HCT116 (cell line): ENCODE results near the gene ZNF148. TPM values are rescaled to one million over a fixed set of nuclear protein-coding genes. Genes with fewer than 3 reads are reported as not detected.

Experiments used
- ATAC-seq: fragments of 200-7000 bp; cut with Tn5 transposase; 2 replicates; pipeline ENCODE4 v1.9.1; 2020; ENCODE audit warnings: mild to moderate bottlenecking, moderate library complexity
- BruUV-seq: library from RNA; stranded (reverse); fragments of 400-500 nt; replicated peaks from 2 replicates; lab custom pipeline; 2021; lab: Mats Ljungman, UMichigan
- CTCF ChIA-PET: fragments of 300-600 bp; sonication (Branson Sonifier 250); formaldehyde crosslinking; loops from one replicate; lab custom pipeline; 2021; ENCODE audit warnings: antibody characterized with exemption; lab: Charles Lee
- POLR2A ChIA-PET: fragments of 300-600, 350-600 bp; sonication (Branson Sonifier 250); formaldehyde crosslinking; loops from one replicate; lab custom pipeline; 2021; ENCODE audit warnings: antibody characterized with exemption; lab: Charles Lee
- RAD21 ChIA-PET, 2 experiments: fragments of 300-600 bp; sonication (Branson Sonifier 250); formaldehyde crosslinking; loops; one replicate each; lab custom pipeline; 2023; ENCODE audit warnings: low total read pairs in 2 of 2; ENCODE audit not compliant: uncharacterized antibody in 2 of 2, unreplicated experiment in 2 of 2, low non-redundant PET in 1 of 2; lab: Charles Lee
- DNase-seq: peaks from one replicate; pipeline ENCODE4 v3.0.0-alpha.2; 2010; ENCODE audit warnings: low read depth, low spot score
- H2AFZ ChIP-seq: fragments of 200-600 bp; shearing (Covaris generic), sonication (generic); 2 replicates; pipeline ENCODE4 v1.6.1; 2017; ENCODE audit warnings: low read depth, mixed run types, mixed read lengths, antibody characterized with exemption, low read length; ENCODE audit not compliant: poor library complexity, severe bottlenecking
- H3K27ac ChIP-seq: 2 replicates; pipeline ENCODE4 v1.5.1; 2012; ENCODE audit warnings: low read depth, low read length
- H3K27me3 ChIP-seq: fragments of 200-600 bp; sonication (generic); 2 replicates; pipeline ENCODE4 v1.6.1; 2016; ENCODE audit warnings: mixed run types, low read length, mixed read lengths; ENCODE audit not compliant: insufficient read depth
- H3K36me3 ChIP-seq, 2 experiments: fragments of 200-500 bp in 1 of 2; fragments of 200-600 bp in 1 of 2; sonication (Bioruptor generic) in 1 of 2; sonication (generic) in 1 of 2; 2 replicates each; pipeline versions ENCODE4 v1.5.1 to v1.6.1; 2014 to 2016; ENCODE audit warnings: low read length in 2 of 2, inconsistent platforms in 1 of 2, mixed read lengths in 1 of 2, mixed run types in 1 of 2; ENCODE audit not compliant: insufficient read depth in 2 of 2, control insufficient read depth in 1 of 2
- H3K4me1 ChIP-seq, 2 experiments: fragments of 200-600 bp in 1 of 2; sonication (generic) in 1 of 2; 2 replicates each; pipeline versions ENCODE4 v1.5.1 to v1.6.1; 2012 to 2017; ENCODE audit warnings: low read length in 2 of 2, inconsistent platforms in 1 of 2, mild to moderate bottlenecking in 1 of 2, mixed read lengths in 1 of 2, mixed run types in 1 of 2, moderate library complexity in 1 of 2; ENCODE audit not compliant: insufficient read depth in 2 of 2, control insufficient read depth in 1 of 2
- H3K4me2 ChIP-seq: fragments of 200-600 bp; sonication (generic); 2 replicates; pipeline ENCODE4 v1.6.1; 2017; ENCODE audit warnings: mixed run types, low read length, mixed read lengths
- H3K4me3 ChIP-seq, 2 experiments: fragments of 200-600 bp in 1 of 2; sonication (generic) in 1 of 2; replicated peaks in 1 of 2; 2 replicates each; pipeline ENCODE4 v1.5.1; 2011 to 2016; ENCODE audit warnings: low read length in 2 of 2, control low read depth in 1 of 2, low read depth in 1 of 2, mild to moderate bottlenecking in 1 of 2, mixed read lengths in 1 of 2, mixed run types in 1 of 2
- H3K79me2 ChIP-seq: fragments of 200-600 bp; sonication (generic); 2 replicates; pipeline ENCODE4 v1.6.1; 2017; ENCODE audit warnings: mild to moderate bottlenecking, mixed run types, low read length, moderate library complexity, mixed read lengths; ENCODE audit not compliant: insufficient read depth
- H3K9ac ChIP-seq: fragments of 200-600 bp; sonication (generic); 2 replicates; pipeline ENCODE4 v1.6.1; 2016; ENCODE audit warnings: low read length, mixed read lengths
- H3K9me2 ChIP-seq: fragments of 200-600 bp; sonication (generic), shearing (Covaris generic); 2 replicates; pipeline ENCODE4 v1.6.1; 2017; ENCODE audit warnings: mixed run types, mild to moderate bottlenecking, moderate library complexity; ENCODE audit not compliant: insufficient read depth
- H3K9me3 ChIP-seq, 2 experiments: fragments of 200-500 bp in 1 of 2; fragments of 200-600 bp in 1 of 2; sonication (Bioruptor generic) in 1 of 2; sonication (generic) in 1 of 2; 2 replicates each; pipeline ENCODE4 v1.6.1; 2014 to 2017; ENCODE audit warnings: low read length in 2 of 2, mixed read lengths in 2 of 2, inconsistent platforms in 1 of 2, low read depth in 1 of 2, mild to moderate bottlenecking in 1 of 2, mixed run types in 1 of 2, moderate library complexity in 1 of 2; ENCODE audit not compliant: control insufficient read depth in 1 of 2, insufficient read depth in 1 of 2
- H4K20me1 ChIP-seq: fragments of 200-600 bp; sonication (generic), shearing (Covaris generic); 2 replicates; pipeline ENCODE4 v1.6.1; 2017; ENCODE audit warnings: mixed run types, mild to moderate bottlenecking, moderate library complexity; ENCODE audit not compliant: insufficient read depth
- CTCF ChIP-seq, 3 experiments: fragments of 200-600 bp in 1 of 3; sonication (generic) in 1 of 3; IDR thresholded peaks in 2 of 3; conservative IDR thresholded peaks in 1 of 3; 2 replicates each; pipeline ENCODE4 v1.5.1; 2012 to 2017; ENCODE audit warnings: low read depth in 2 of 3, low read length in 2 of 3, antibody characterized with exemption in 1 of 3, borderline replicate concordance in 1 of 3, control low read depth in 1 of 3, mild to moderate bottlenecking in 1 of 3, mixed read lengths in 1 of 3, mixed run types in 1 of 3, moderate library complexity in 1 of 3; ENCODE audit not compliant: insufficient read depth in 1 of 3
- EGR1 ChIP-seq: IDR thresholded peaks from 2 replicates; pipeline ENCODE4 v1.6.1; 2012; ENCODE audit warnings: low read depth
- EZH2phosphoT487 ChIP-seq: fragments of 200-600 bp; IDR thresholded peaks from 2 replicates; pipeline ENCODE4 v1.6.1; 2018; ENCODE audit warnings: antibody characterized with exemption, borderline replicate concordance
- FOSL1 ChIP-seq: IDR thresholded peaks from 2 replicates; pipeline ENCODE4 v1.6.1; 2012; ENCODE audit warnings: low read depth
- RAD21 ChIP-seq: IDR thresholded peaks from 2 replicates; pipeline ENCODE4 v1.6.1; 2012; ENCODE audit warnings: low read depth, mild to moderate bottlenecking
- SIN3A ChIP-seq: IDR thresholded peaks from 2 replicates; pipeline ENCODE4 v1.6.1; 2012; ENCODE audit warnings: low read depth
- SP1 ChIP-seq: IDR thresholded peaks from 2 replicates; pipeline ENCODE4 v1.6.1; 2012; ENCODE audit warnings: low read depth
- SRF ChIP-seq: IDR thresholded peaks from 2 replicates; pipeline ENCODE4 v1.6.1; 2012; ENCODE audit warnings: low read depth
- YY1 ChIP-seq: IDR thresholded peaks from 2 replicates; pipeline ENCODE4 v1.6.1; 2011; ENCODE audit warnings: low read length, low read depth, moderate library complexity, mild to moderate bottlenecking; ENCODE audit not compliant: insufficient replicate concordance; ENCODE audit errors: extremely low read depth
- ZFX ChIP-seq: fragments of 450-650 bp; IDR thresholded peaks from 2 replicates; pipeline ENCODE4 v1.6.1; 2017
- intact Hi-C: fragments of 100-400 bp; cut with micrococcal nuclease; formaldehyde crosslinking; loops from 2 replicates; pipeline ENCODE4 v1.10.0; 2022
- total RNA-seq: library from RNA; stranded (reverse); gene quantifications from one replicate; pipeline ENCODE4 v1.2.1, GENCODE V29; 2021; ENCODE audit not compliant: unreplicated experiment

ZNF148 gene
- total RNA-seq, 1 experiment from 2014 or later = 35.0 TPM

DNA sequence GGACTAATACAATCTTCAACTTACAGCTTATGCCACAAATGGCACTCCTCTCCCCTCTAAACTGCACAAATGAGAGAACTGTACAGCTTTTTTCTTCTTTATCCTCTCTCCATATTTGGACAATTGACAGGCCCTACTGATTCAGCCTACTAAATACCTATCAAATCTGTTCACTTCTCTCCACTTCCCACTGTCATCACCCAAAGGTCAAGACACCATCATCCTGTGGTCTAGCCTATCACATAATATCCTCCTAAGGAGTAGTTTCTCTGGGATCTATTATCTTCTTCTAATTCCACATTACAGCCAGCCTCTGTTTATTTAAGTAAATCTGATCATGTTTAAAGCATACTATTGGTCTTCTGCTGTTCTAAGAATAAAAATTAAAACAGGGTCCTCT is 129.6 kb downstream of the ZNF148 start (continued):
- TF ChIP-seq FOSL1 (no peak), EGR1 (no peak), EZH2phosphoT487 (no peak), RAD21 (no peak), ZFX (no peak), SP1 (no peak), SIN3A (no peak), SRF (no peak), CTCF (IDR thresholded peaks at IDR 0.05 in 2 of 3, conservative IDR thresholded peaks at IDR 0.05 in 1 of 3; ENCODE audit: borderline replicate concordance in 1 of 3, insufficient read depth in 1 of 3, low read depth in 2 of 3, low read length in 2 of 3) (no peak)

DNA sequence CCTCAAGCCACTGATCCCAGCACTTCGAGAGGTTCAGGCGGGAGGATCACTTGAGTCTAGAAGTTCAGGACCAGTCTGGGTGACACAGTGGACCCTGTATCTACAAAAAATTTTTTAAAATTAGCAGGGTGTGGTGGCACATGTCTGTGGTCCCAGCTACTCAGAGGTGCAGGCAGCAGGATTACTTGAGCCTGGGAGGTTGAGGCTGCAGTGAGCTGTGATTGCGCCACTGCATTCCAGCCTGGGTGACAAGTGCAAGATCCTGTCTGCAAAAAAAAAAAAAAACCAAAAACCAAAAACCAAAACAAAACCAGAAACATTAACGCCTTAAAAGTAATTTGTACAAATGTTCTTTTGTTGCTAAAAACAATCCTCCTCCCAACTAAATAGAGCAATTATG is 134.6 kb downstream of the ZNF148 start:
- Histone ChIP-seq H4K20me1 (no peaks in the 10 kb centered on the region), H3K4me2 (no peak overlapping the region), H3K36me3 (no peaks in the 10 kb centered on the region), H3K9ac (no peak overlapping the region), H3K4me3 (no peak overlapping the region), H3K27me3 (no peaks in the 10 kb centered on the region), H3K9me2 (no peaks in the 10 kb centered on the region), H3K27ac (no peak overlapping the region), H3K79me2 (no peaks in the 10 kb centered on the region), H3K4me1 (no peaks in the 10 kb centered on the region), H2AFZ (no peak overlapping the region)
- no TSS peak for BruUV-seq
- DNase-seq (no peak), ATAC-seq (no peak)
- POLR2A ChIA-PET = no interaction called here
- RAD21 ChIA-PET = no interaction called here
- intact Hi-C loops = no loop called here
- TF ChIP-seq EZH2phosphoT487 (no peak), SIN3A (no peak), YY1 (no peak), RAD21 (no peak)
- TF ChIP-seq, all 23 proteins: peak for 0
- H3K9me3 ChIP-seq = no peaks in the 10 kb centered on the region
- CTCF ChIA-PET = no interaction called here
